Caco-2 (cell line): ENCODE data around the gene SRRM2. TPM values are rescaled to one million over a fixed set of nuclear protein-coding genes. Genes with fewer than 3 reads are reported as not detected.

ENCODE experiments used
- BruUV-seq: library from RNA; stranded (reverse); fragments of 400-500 nt; replicated peaks from 2 replicates; lab custom pipeline; 2021; lab: Mats Ljungman, UMichigan
- CTCF ChIA-PET: fragments of 300-600 bp; sonication (Branson Sonifier 250); formaldehyde crosslinking; loops from one replicate; lab custom pipeline; 2022; ENCODE audit warnings: antibody characterized with exemption; lab: Charles Lee
- POLR2A ChIA-PET: fragments of 300-600 bp; sonication (Branson Sonifier 250); formaldehyde crosslinking; loops from one replicate; lab custom pipeline; 2022; ENCODE audit warnings: antibody characterized with exemption; lab: Charles Lee
- DNase-seq, 2 experiments: peaks; one replicate each; pipeline versions ENCODE4 v3.0.0 to v3.0.0-alpha.2; 2020 to 2022
- H3K27me3 ChIP-seq: replicated peaks from 2 replicates; pipeline ENCODE4 v1.6.0; 2011; ENCODE audit warnings: low read length; ENCODE audit not compliant: control insufficient read depth, insufficient read depth
- H3K36me3 ChIP-seq: 2 replicates; pipeline ENCODE4 v1.5.1; 2011; ENCODE audit warnings: low read length; ENCODE audit not compliant: control insufficient read depth, insufficient read depth
- H3K4me1 ChIP-seq: fragments of 250-450 bp; sonication (Bioruptor Pico); 2 replicates; pipeline ENCODE4 v1.5.1; 2020; ENCODE audit warnings: mild to moderate bottlenecking
- H3K4me3 ChIP-seq: 2 replicates; pipeline ENCODE4 v1.5.1; 2011; ENCODE audit warnings: low read depth, mild to moderate bottlenecking, control low read depth, low read length
- H3K9me3 ChIP-seq: fragments of 250-450 bp; sonication (Bioruptor Pico); 2 replicates; pipeline ENCODE4 v1.5.1; 2020; ENCODE audit warnings: mild to moderate bottlenecking, moderate library complexity
- H3K27ac Mint-ChIP-seq: one replicate; pipeline ENCODE4 v1.8.0; 2022; ENCODE audit warnings: mixed read lengths; ENCODE audit not compliant: unreplicated experiment
- H3K27me3 Mint-ChIP-seq: one replicate; pipeline ENCODE4 v1.8.0; 2022; ENCODE audit warnings: mixed read lengths; ENCODE audit not compliant: insufficient read depth, unreplicated experiment
- H3K36me3 Mint-ChIP-seq: one replicate; pipeline ENCODE4 v1.8.0; 2022; ENCODE audit warnings: mild to moderate bottlenecking, mixed read lengths; ENCODE audit not compliant: insufficient read depth, unreplicated experiment
- H3K4me1 Mint-ChIP-seq: one replicate; pipeline ENCODE4 v1.8.0; 2022; ENCODE audit warnings: low read depth, mixed read lengths; ENCODE audit not compliant: unreplicated experiment
- H3K4me3 Mint-ChIP-seq: one replicate; pipeline ENCODE4 v1.8.0; 2022; ENCODE audit warnings: mild to moderate bottlenecking, moderate library complexity, mixed read lengths; ENCODE audit not compliant: unreplicated experiment
- H3K9me3 Mint-ChIP-seq: one replicate; pipeline ENCODE4 v1.8.0; 2022; ENCODE audit warnings: mixed read lengths; ENCODE audit not compliant: unreplicated experiment
- CTCF ChIP-seq, 2 experiments: fragments of 200-600 bp in 1 of 2; IDR thresholded peaks; 1 replicate in 1 of 2; 2 replicates in 1 of 2; pipeline versions ENCODE4 v1.5.1 to v1.8.0; 2011 to 2022; ENCODE audit warnings: antibody characterized with exemption in 1 of 2, control low read depth in 1 of 2, inconsistent platforms in 1 of 2, low read depth in 1 of 2, low read length in 1 of 2, mild to moderate bottlenecking in 1 of 2, moderate library complexity in 1 of 2; ENCODE audit not compliant: insufficient read depth in 1 of 2, severe bottlenecking in 1 of 2, unreplicated experiment in 1 of 2
- intact Hi-C: fragments of 100-400 bp; cut with micrococcal nuclease; formaldehyde crosslinking; loops from one replicate; pipeline ENCODE4 v1.10.0; 2022; ENCODE audit not compliant: unreplicated experiment
- total RNA-seq: library from RNA; stranded (reverse); gene quantifications from 2 replicates; pipeline ENCODE4 v1.2.3, GENCODE V29; 2022

Gene SRRM2
- total RNA-seq, 1 experiment from 2014 or later, result 332 TPM

- no peak for DNase-seq
- Mint-ChIP-seq H3K4me3 (no peak overlapping the region), H3K4me1 (peaks cover 26% of the 10 kb centered on the region), H3K36me3 (peaks cover 100% of the 10 kb centered on the region), H3K9me3 (no peaks in the 10 kb centered on the region), H3K27ac (peak overlapping the region; percentile 20), H3K27me3 (no peaks in the 10 kb centered on the region)
- H3K4me1 ChIP-seq, result no peaks in the 10 kb centered on the region
- H3K4me3 ChIP-seq, result no peak overlapping the region
- intact Hi-C loops, result no loop called here
- peaks cover 23% of the 10 kb centered on the region for H3K36me3 ChIP-seq
- CTCF ChIA-PET, result no interaction called here
- no peaks in the 10 kb centered on the region for H3K9me3 ChIP-seq
- H3K27me3 ChIP-seq, result no peaks in the 10 kb centered on the region
- no peak for TF ChIP-seq CTCF (IDR thresholded peaks at IDR 0.05; ENCODE audit: insufficient read depth in 1 of 2, low read depth in 1 of 2, low read length in 1 of 2, severe bottlenecking in 1 of 2, unreplicated experiment in 1 of 2)
- POLR2A ChIA-PET, result interaction anchor here (1.1 kb wide), 1 partner anchor 9 kb away, joined by 4 read pairs; the partner anchor contains the start of gene ELOB
- BruUV-seq, result no TSS peak
These were observed 15.5 kb downstream of the SRRM2 start for GRCh38 chr16:2767891-2768290.

- TF ChIP-seq CTCF (IDR thresholded peaks at IDR 0.05; ENCODE audit: insufficient read depth in 1 of 2, low read depth in 1 of 2, low read length in 1 of 2, severe bottlenecking in 1 of 2, unreplicated experiment in 1 of 2), result no peak
- no TSS peak for BruUV-seq
- CTCF ChIA-PET, result interaction anchor here (0.5 kb wide), 1 partner anchor 836 kb away, joined by 6 read pairs; no protein-coding TSS in a partner anchor
- DNase-seq, result peak in 1 of 2 experiments; percentile 16
- H3K27ac Mint-ChIP-seq, result no peak overlapping the region
- no peak overlapping the region for H3K4me3 Mint-ChIP-seq
- intact Hi-C loops, result no loop called here
- peaks cover 100% of the 10 kb centered on the region for H3K36me3 Mint-ChIP-seq
- no peaks in the 10 kb centered on the region for H3K4me1 ChIP-seq
- H3K36me3 ChIP-seq, result peaks cover 19% of the 10 kb centered on the region
- H3K4me3 ChIP-seq, result no peak overlapping the region
- H3K9me3 ChIP-seq, result no peaks in the 10 kb centered on the region
- no peaks in the 10 kb centered on the region for H3K27me3 Mint-ChIP-seq
- peaks cover 28% of the 10 kb centered on the region for H3K4me1 Mint-ChIP-seq
- POLR2A ChIA-PET, result interaction anchor here (1.1 kb wide), 1 partner anchor 8 kb away, joined by 4 read pairs; the partner anchor contains the start of gene ELOB
- H3K27me3 ChIP-seq, result no peaks in the 10 kb centered on the region
- H3K9me3 Mint-ChIP-seq, result no peaks in the 10 kb centered on the region
These were observed 16.1 kb downstream of the SRRM2 start for GRCh38 chr16:2768403-2769089.

GRCh38 chr16:2769100-2769529 lies 16.7 kb downstream of the SRRM2 start:
- DNase-seq, result no peak
- no peaks in the 10 kb centered on the region for H3K27me3 ChIP-seq
- Mint-ChIP-seq H3K9me3 (no peaks in the 10 kb centered on the region), H3K36me3 (peaks cover 99% of the 10 kb centered on the region), H3K27ac (no peak overlapping the region), H3K4me1 (peaks cover 28% of the 10 kb centered on the region), H3K27me3 (no peaks in the 10 kb centered on the region), H3K4me3 (no peak overlapping the region)
- BruUV-seq, result no TSS peak
- intact Hi-C loops, result no loop called here
- ChIA-PET POLR2A (no interaction called here), CTCF (no interaction called here)
- H3K9me3 ChIP-seq, result no peaks in the 10 kb centered on the region
- peaks cover 15% of the 10 kb centered on the region for H3K36me3 ChIP-seq
- no peak for TF ChIP-seq CTCF (IDR thresholded peaks at IDR 0.05; ENCODE audit: insufficient read depth in 1 of 2, low read depth in 1 of 2, low read length in 1 of 2, severe bottlenecking in 1 of 2, unreplicated experiment in 1 of 2)
- no peaks in the 10 kb centered on the region for H3K4me1 ChIP-seq
- H3K4me3 ChIP-seq, result no peak overlapping the region
